ENCODE measurements around the gene APBB3.

APBB3 gene, protein sequence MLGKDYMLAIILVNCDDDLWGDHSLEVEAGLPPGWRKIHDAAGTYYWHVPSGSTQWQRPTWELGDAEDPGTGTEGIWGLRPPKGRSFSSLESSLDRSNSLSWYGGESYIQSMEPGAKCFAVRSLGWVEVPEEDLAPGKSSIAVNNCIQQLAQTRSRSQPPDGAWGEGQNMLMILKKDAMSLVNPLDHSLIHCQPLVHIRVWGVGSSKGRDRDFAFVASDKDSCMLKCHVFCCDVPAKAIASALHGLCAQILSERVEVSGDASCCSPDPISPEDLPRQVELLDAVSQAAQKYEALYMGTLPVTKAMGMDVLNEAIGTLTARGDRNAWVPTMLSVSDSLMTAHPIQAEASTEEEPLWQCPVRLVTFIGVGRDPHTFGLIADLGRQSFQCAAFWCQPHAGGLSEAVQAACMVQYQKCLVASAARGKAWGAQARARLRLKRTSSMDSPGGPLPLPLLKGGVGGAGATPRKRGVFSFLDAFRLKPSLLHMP

GRCh38 chr5:140564196-140565023, at the start of gene APBB3, which contains the start of gene SLC35A4:
APBB3 (minus strand) TSS chr5:140564598; CDS start chr5:140564245, 353 bp downstream.
SLC35A4 (plus strand) TSS chr5:140564828; CDS start chr5:140567170, 2,342 bp downstream.
- Histone ChIP-seq H3K27ac (peak within 1 kb of the TSS; percentile 76), H3K27me3 (ENCODE audit: insufficient read depth, low read depth) (no peaks in the 10 kb centered on the region), H4K20me1 (ENCODE audit: insufficient read depth) (no peaks in the 10 kb centered on the region), H3K4me2 (peak within 1 kb of the TSS; percentile 91), H3K9ac (peak within 1 kb of the TSS; percentile 74), H3K79me2 (ENCODE audit: insufficient read depth, low read depth) (peaks cover 23% of the 10 kb centered on the region), H2AFZ (ENCODE audit: low read depth) (peak within 1 kb of the TSS; percentile 77), H3K4me3 (IDR thresholded peaks at IDR 0.05; ENCODE audit: insufficient read depth, low read depth, low read length) (no peak within 1 kb of the TSS), H3K4me1 (ENCODE audit: low read depth, poor library complexity, severe bottlenecking) (peaks cover 36% of the 10 kb centered on the region), H3K36me3 (ENCODE audit: insufficient read depth) (no peaks in the 10 kb centered on the region)
- TF ChIP-seq CTCF (conservative IDR thresholded peaks at IDR 0.05; ENCODE audit: low read depth, low read length), result no peak

DNA sequence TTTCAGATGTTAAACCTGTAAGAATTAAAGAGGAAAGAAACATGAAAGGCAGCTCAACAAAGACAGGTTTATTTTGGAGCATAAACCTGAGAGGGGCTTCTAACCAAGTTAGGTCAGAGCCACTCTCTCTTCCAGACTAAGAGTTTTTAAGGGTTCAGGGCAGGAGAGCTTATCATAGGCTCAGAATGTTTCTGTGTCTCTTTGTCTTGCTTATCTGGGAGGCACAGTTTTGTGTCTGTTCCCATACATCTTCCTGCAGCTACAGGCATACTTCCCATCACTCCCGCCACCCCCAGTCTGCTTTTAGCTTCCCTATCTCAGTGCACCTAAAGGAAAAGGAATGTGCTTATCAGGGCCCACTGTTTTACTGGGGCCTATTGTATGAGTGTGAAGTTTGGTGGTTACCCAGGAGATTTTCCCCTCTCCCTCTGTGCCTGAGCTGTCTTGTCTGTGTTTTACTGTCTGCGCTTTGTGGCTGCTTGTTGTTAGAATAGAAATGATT, 46.7 kb upstream of the APBB3 start:
- Histone ChIP-seq H3K4me2 (no peak overlapping the region), H3K27me3 (ENCODE audit: insufficient read depth, low read depth) (no peaks in the 10 kb centered on the region), H3K9ac (no peak overlapping the region), H3K36me3 (ENCODE audit: insufficient read depth) (no peaks in the 10 kb centered on the region), H3K4me1 (ENCODE audit: low read depth, poor library complexity, severe bottlenecking) (no peaks in the 10 kb centered on the region), H4K20me1 (ENCODE audit: insufficient read depth) (no peaks in the 10 kb centered on the region), H3K79me2 (ENCODE audit: insufficient read depth, low read depth) (no peaks in the 10 kb centered on the region), H3K4me3 (IDR thresholded peaks at IDR 0.05; ENCODE audit: insufficient read depth, low read depth, low read length) (no peak overlapping the region), H2AFZ (ENCODE audit: low read depth) (no peak overlapping the region), H3K27ac (no peak overlapping the region)
- TF ChIP-seq CTCF (conservative IDR thresholded peaks at IDR 0.05; ENCODE audit: low read depth, low read length), result no peak

DNA sequence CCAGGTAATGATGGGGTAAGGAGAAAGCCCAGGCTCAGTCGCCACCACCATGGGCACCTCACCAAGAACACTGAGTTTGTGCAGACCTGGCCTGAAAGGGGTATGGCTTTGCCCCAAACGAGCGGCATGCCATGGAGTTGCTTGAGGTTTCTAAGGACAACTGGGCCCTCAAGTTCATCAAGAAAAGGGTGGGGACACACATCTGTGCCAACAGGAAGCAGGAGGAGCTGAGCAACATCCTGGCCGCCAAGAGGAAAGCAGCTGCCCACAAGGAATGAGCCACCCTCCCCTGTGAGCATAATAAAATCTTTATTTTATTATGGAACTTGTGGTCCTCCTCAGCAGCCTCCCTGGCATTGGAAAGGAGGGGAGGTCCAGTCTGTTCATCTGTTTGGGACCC, 44.7 kb upstream of the APBB3 start:
- no peaks in the 10 kb centered on the region for H3K4me1 ChIP-seq (ENCODE audit: low read depth, poor library complexity, severe bottlenecking)
- H3K27me3 ChIP-seq (ENCODE audit: insufficient read depth, low read depth), result no peaks in the 10 kb centered on the region
- no peaks in the 10 kb centered on the region for H3K79me2 ChIP-seq (ENCODE audit: insufficient read depth, low read depth)
- no peak overlapping the region for H3K4me3 ChIP-seq (IDR thresholded peaks at IDR 0.05; ENCODE audit: insufficient read depth, low read depth, low read length)
- H3K27ac ChIP-seq, result no peak overlapping the region
- no peak for TF ChIP-seq CTCF (conservative IDR thresholded peaks at IDR 0.05; ENCODE audit: low read depth, low read length)
- H3K4me2 ChIP-seq, result no peak overlapping the region
- H3K9ac ChIP-seq, result no peak overlapping the region
- H3K36me3 ChIP-seq (ENCODE audit: insufficient read depth), result no peaks in the 10 kb centered on the region
- no peak overlapping the region for H2AFZ ChIP-seq (ENCODE audit: low read depth)
- no peaks in the 10 kb centered on the region for H4K20me1 ChIP-seq (ENCODE audit: insufficient read depth)

GRCh38 chr5:140608722-140609121, 44.3 kb upstream of the APBB3 start:
- TF ChIP-seq CTCF (conservative IDR thresholded peaks at IDR 0.05; ENCODE audit: low read depth, low read length), result no peak
- no peak overlapping the region for H2AFZ ChIP-seq (ENCODE audit: low read depth)
- H3K9ac ChIP-seq, result no peak overlapping the region
- no peaks in the 10 kb centered on the region for H3K27me3 ChIP-seq (ENCODE audit: insufficient read depth, low read depth)
- H3K79me2 ChIP-seq (ENCODE audit: insufficient read depth, low read depth), result no peaks in the 10 kb centered on the region
- H3K4me2 ChIP-seq, result no peak overlapping the region
- H4K20me1 ChIP-seq (ENCODE audit: insufficient read depth), result no peaks in the 10 kb centered on the region
- H3K27ac ChIP-seq, result no peak overlapping the region
- no peak overlapping the region for H3K4me3 ChIP-seq (IDR thresholded peaks at IDR 0.05; ENCODE audit: insufficient read depth, low read depth, low read length)
- H3K36me3 ChIP-seq (ENCODE audit: insufficient read depth), result no peaks in the 10 kb centered on the region
- H3K4me1 ChIP-seq (ENCODE audit: low read depth, poor library complexity, severe bottlenecking), result no peaks in the 10 kb centered on the region

Data from KMS-11 (cell line).